ENCODE measurements around the gene FBXO5.

The FBXO5 gene

GRCh38 chr6:152959333-152959732 is 23.5 kb downstream of the FBXO5 start:
- TF ChIP-seq ZFX (IDR thresholded peaks at IDR 0.05; ENCODE audit: borderline replicate concordance) = no peak
- TF ChIP-seq, protein P1, sequence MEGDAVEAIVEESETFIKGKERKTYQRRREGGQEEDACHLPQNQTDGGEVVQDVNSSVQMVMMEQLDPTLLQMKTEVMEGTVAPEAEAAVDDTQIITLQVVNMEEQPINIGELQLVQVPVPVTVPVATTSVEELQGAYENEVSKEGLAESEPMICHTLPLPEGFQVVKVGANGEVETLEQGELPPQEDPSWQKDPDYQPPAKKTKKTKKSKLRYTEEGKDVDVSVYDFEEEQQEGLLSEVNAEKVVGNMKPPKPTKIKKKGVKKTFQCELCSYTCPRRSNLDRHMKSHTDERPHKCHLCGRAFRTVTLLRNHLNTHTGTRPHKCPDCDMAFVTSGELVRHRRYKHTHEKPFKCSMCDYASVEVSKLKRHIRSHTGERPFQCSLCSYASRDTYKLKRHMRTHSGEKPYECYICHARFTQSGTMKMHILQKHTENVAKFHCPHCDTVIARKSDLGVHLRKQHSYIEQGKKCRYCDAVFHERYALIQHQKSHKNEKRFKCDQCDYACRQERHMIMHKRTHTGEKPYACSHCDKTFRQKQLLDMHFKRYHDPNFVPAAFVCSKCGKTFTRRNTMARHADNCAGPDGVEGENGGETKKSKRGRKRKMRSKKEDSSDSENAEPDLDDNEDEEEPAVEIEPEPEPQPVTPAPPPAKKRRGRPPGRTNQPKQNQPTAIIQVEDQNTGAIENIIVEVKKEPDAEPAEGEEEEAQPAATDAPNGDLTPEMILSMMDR (IDR thresholded peaks at IDR 0.05) = no peak
- no peak overlapping the region for H3K27ac ChIP-seq

GRCh38 chr6:152957796-152958195 is 25.0 kb downstream of the FBXO5 start:
- no peak overlapping the region for H3K27ac ChIP-seq
- no peak for TF ChIP-seq ZFX (IDR thresholded peaks at IDR 0.05; ENCODE audit: borderline replicate concordance)
- TF ChIP-seq, protein P1 (IDR thresholded peaks at IDR 0.05) = no peak

- TF ChIP-seq, protein P1 (IDR thresholded peaks at IDR 0.05) = no peak
- TF ChIP-seq ZFX (IDR thresholded peaks at IDR 0.05; ENCODE audit: borderline replicate concordance) = no peak
- no peak overlapping the region for H3K27ac ChIP-seq
Observed at GRCh38 chr6:152954443-152954842, 28.4 kb downstream of the FBXO5 start.

- TF ChIP-seq ZFX (IDR thresholded peaks at IDR 0.05; ENCODE audit: borderline replicate concordance) = no peak
- TF ChIP-seq, protein P1 (IDR thresholded peaks at IDR 0.05) = peak; percentile 71
- no peak overlapping the region for H3K27ac ChIP-seq
Observed at GRCh38 chr6:152952866-152953509, 29.9 kb downstream of the FBXO5 start.

GRCh38 chr6:152952045-152952444 is 30.8 kb downstream of the FBXO5 start:
- H3K27ac ChIP-seq = no peak overlapping the region
- TF ChIP-seq, protein P1 (IDR thresholded peaks at IDR 0.05) = no peak
- no peak for TF ChIP-seq ZFX (IDR thresholded peaks at IDR 0.05; ENCODE audit: borderline replicate concordance)

DNA sequence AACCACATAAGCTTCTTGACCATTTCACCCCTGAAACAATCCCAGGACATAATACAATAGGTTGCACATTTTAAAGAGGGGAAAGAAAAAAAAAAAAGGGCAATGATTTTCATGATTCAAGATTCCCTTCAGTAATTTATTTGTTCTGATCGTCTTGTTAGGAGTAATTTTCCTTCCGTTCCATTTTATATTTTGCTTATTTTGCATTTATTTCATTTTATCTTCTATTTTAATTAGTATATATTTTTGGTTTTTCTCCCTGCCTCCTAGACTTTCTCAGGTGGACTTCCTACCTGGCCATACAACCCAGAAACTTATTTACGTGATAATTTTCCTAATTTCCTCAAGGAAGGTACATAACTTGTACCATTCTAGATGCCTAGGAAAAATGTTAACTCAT is 32.6 kb downstream of the FBXO5 start:
- TF ChIP-seq, protein P1 (IDR thresholded peaks at IDR 0.05) = no peak
- no peak for TF ChIP-seq ZFX (IDR thresholded peaks at IDR 0.05; ENCODE audit: borderline replicate concordance)
- no peak overlapping the region for H3K27ac ChIP-seq

DNA sequence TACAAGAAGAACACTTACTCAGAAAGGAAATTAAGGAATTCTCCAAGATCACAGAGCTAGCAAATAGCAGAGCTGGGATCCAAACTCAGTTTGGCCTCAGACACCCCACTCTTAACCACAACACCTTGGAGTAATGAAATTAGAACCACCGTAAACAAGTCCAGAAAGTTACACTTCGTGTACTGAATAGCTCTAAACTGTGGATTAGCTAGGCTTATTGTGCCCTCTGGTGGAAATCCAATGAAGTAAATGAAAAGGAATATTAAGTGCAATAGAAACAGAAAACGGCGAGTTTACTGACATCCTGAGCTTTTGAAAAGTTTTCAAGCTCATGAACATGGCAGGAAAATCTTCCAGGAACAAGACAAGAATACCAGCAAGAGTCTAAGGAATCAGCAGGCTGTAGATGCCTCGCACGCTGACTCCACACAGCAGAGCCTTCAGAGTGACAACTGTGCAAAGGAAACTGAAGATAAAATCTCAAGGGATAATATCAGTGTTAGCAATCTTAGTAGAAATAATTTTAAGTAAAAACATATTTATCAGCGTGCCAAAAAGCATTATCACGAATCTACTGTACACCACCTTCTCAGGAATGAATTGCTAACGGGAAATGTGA is 34.6 kb downstream of the FBXO5 start:
- H3K27ac ChIP-seq = no peak overlapping the region
- TF ChIP-seq, protein P1 (IDR thresholded peaks at IDR 0.05) = peak; percentile 81
- TF ChIP-seq ZFX (IDR thresholded peaks at IDR 0.05; ENCODE audit: borderline replicate concordance) = no peak
